Activated T-cell treated with anti-CD3 and anti-CD28 coated beads, Interleukin-2, amount 50 U/mL, for 1 hour (primary cell): ENCODE data around the gene ELOVL7.
"Not testable (repeated sequence)": the region's sequence is repeated elsewhere in the genome, so short reads cannot be mapped to it uniquely, and the experiment has no call there.

ENCODE experiments used
- DNase-seq: peaks from one replicate; pipeline ENCODE4 v3.0.0-alpha.2; 2020

The ELOVL7 gene

DNA sequence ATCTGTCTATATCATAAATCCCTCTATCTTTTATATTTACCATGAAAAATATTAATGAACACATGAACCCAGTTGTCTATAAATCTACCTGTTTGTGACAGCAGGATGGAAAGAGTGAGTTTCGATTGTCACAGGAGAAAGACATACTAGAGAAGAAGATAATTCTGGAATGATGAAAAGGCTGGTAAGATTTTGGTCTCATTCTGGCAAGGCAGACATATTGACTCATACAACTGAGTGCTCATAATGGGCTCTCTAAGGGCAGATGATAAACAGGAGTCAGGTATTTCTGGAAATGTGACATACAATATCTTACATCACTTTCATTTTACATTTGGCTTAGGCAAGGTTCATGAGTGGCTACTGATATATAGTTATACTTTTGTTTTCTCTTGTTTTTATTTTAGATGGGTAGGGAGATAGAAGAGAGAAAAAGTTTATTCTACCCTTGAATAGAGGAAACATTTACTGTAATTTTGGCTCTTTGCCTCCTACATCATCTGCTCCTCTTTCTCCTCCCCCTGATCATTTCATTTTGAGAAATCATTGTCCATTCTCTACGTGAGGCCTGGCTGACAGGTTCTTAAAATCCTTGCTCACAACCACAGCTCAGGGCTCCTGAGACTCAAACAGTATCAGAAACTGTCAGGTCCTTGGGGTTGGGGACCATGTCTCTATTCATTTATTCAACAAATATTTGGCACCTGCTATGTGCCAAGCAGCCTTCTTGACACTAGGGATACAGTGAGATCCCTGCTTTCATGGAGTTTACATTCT, 14.4 kb downstream of the ELOVL7 start:
- no peak for DNase-seq

DNA sequence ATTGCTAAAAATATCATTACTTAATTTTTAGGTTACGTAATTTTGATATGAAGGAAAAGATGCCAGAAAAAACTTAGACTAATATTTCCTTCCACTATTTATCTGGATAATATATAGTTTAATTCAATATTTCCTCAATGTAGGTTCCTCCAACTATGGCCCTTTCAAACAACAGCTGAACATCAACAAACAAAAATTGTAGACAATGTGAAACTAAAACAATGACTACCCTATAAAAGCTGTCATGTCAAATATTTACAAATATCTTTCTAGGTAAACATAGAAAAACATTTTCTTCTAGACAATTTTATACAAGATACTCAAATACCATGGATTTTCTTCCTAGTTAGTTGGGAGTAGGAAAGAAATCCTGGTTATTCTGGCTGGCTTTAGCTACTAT, 16.9 kb downstream of the ELOVL7 start:
- no peak for DNase-seq

DNA sequence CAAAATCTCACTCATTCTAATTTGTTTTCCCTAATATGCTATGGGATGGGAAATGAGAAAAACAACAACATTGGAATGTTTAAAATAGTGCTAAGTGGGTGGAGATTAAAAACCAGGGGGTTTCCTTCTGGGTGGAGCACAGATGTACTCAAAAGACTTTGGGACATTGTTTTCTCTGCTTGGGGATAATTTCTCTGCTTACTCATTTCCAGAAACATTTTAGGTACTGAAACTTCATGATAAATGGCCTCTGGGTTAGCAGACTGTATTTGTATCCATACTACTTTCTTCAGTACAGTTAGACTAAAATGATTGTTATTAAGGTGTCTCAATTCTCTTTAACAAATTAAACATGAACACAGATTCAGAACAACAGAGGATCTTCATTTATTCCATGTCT, 17.4 kb downstream of the ELOVL7 start:
- no peak for DNase-seq

DNA sequence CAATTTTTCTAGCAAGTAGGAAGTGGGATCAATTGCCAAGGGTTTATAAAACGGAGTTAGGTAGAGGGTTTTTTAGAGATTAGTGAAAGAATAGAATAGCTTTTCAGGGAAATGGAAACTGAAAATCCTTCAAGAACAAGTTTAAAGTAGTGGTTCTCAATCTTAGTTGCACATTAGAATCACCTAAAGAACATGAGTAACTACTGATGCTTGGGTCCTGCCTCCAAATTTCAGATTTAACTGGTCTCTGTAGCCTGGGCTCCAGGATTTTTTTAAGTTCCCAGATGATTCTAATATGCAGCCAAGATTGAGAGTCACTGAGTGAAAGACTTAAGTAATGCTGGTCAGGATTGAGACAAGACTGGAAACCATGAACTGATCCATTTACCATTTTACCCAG, 20.5 kb downstream of the ELOVL7 start:
- no peak for DNase-seq

DNA sequence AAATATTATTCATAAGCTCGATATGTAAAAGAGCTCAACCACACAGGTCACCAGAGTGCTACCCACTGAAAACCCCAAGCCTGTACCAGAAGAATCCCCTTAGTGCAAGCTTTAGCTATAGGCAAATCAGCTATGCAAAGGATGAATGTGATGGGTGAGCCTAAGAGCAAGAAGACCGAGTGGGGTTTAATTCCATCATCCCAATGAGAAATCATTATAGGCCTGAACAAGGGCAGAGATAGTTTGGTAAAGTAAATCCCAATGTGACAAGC, 21.8 kb downstream of the ELOVL7 start:
- DNase-seq = no peak

DNA sequence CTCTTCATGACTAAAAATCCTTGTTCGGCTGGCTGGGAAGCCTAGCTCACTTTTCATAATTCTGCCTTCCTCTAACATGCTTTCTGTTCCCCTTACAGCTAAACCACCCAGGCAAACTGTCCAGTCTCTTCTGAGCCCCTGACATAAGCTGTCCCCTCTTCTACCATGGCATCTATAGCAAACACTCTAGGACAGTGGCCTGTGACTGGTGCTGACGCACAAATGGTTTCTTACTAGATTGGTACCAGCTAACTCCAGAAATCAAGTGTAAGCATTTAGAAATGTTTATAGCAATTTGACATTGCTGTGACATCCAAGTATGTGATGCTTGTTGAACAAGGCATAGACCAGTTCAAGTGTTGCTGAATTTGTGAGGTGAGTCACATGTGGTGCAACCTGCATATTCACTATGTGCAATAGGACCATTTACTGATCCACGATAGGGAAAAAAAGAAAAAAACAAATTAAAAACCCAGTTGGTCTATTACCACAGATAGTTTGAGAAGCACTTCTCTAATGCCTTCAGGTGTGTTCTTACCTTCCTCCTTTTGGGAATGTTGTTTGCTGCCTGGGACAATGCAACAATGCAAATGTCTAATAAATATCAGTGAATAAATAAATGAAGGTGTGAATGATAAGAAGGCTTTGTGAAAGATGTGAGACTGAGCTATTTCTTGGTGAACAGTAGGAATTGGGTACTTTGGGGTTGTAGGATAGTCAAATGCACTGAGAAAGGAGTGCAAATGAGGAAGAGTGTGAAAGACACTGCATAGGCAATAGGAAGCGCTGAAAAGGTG, 22.4 kb downstream of the ELOVL7 start:
- DNase-seq = no peak

DNA sequence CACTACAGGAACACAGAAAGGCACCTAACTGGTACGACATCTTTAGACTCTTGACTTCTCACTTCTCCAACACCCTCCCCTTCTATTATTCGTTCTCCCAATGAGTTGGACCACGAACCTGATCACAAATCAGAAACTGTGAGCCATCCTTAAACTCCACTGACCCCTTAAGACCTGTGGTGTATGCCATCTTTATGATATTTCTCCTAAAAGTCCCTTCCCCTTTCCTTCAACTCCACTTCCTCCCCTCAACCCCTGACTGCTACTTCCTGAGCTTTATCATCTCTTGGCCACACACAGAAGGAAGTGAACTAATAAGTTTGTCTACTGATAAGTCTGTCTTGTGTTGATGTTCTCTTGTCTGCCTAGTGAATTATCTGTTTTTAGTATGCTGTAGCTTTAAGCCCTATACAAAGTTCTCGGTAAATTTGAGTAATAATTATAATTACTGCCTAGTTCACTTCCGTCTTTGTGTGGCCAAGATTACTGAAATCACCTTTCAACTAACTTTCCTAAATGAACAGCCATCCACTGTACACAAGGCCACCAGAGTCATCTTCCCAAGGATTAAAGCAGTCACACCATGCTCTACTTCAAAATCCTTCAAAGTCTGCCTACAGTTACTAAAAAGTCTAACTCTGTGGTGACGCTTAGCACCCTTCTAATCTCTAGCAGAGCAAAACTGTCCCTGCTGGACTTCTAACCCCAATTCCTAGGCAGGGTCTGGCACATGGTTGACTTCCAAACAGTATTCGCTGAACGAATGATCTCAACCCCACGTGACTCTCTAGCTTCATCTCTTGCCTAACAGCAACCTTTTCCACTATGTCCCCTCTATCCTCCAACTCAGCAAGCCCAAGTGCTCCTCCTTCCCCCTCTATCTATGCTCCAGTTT, 23.2 kb downstream of the ELOVL7 start:
- DNase-seq = no peak

DNA sequence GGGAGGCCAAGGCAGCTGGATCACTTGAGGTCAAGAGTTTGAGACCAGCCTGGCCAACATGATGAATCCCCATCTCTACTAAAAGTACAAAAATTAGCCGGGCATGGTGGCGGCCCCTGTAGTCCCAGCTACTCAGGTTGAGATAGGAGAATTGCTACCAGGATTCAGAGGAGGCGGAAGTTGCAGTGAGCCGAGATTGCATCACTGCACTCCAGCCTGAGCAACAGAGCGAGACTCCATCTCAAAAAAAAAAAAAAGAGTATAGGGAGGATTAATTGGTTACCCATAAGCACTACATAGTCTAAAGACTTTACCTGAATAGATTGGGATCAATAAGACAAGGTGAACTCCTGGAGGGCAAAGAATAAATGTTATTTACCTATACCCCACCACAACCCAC, 27.9 kb downstream of the ELOVL7 start:
- not testable (repeated sequence) for DNase-seq

DNA sequence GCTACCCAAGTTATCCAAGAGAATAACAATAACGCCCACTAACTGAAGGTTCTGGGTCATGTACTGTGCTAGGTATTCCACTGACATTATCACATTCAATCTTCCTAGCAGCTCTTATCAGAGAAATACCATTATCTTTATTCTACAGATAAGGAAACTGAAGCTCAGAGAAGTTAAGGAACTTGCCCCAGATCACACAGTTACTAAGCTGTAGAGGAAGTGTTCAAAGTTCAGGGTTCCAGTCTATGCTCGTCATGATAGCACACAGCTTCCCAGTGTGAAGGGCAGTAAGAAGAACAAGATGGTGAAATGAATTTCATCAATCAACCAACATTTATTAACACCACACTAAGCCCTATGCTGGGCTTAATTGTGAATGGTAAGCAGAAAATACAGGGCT, 29.6 kb downstream of the ELOVL7 start:
- no peak for DNase-seq

DNA sequence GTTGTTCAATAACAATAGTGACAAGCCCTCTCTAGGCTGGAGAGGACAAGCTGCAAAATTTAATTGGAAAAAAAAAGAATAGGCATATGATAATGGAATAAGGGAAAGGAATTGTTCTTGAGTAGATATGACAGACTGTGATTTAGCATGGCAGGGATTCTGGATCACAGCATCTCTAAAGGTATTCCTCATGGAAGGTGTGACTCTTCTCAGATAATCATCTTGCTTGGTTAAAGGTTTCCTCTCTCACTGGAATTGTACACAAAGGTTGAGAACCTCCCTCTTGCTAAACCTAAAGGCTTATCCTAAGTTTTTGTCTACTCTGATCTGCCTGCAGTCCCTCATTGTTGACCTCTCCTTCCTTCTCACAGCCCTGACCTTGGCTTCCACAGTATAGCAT, 31.6 kb downstream of the ELOVL7 start:
- no peak for DNase-seq

DNA sequence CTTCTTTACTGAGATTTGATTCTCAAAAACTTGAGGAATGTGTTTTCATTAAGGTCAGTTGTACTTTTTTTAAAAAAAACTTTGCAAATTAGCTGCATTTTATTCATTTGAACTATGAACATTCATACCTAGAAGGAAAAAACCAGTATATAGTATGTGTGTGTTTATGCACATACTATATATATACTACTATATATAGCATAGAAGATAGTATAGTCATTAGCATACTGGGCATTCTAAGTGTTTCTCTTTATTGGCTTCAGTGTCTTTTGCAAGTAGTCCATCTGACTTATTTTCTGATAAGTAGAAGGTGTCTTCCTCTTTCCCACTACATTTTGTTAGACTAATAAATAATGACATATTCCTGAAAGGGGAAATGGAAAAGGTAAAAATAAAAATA, 33.0 kb downstream of the ELOVL7 start:
- DNase-seq = no peak

DNA sequence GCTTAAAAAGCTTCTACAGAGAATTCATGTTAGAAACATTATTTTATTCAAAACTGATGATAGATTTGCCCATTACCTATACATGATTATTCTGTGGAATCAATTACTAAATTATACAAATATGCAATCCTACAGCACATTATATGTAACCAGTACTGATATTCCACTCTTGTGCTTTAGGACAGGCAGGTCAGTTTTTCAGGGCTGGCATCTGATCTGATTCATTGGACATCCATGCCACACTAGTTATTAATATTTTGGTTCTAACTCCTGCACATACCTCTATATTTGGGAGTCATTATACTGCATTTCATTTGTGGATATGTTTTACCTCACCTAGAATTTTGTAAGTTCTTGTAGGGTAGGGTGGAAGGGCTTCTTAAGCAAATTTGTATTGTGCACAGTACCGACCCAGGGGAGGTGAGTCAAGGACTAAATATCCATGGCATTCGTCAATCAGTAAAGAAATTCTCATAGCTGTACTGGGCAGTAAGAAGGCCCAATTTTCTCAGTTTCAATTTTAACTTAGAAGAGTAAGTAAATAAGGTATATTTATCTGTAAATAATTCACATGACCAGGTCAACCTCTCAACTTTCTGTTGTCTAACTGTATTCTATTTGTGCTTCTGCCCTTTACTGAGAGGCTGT, 33.5 kb downstream of the ELOVL7 start:
- no peak for DNase-seq

DNA sequence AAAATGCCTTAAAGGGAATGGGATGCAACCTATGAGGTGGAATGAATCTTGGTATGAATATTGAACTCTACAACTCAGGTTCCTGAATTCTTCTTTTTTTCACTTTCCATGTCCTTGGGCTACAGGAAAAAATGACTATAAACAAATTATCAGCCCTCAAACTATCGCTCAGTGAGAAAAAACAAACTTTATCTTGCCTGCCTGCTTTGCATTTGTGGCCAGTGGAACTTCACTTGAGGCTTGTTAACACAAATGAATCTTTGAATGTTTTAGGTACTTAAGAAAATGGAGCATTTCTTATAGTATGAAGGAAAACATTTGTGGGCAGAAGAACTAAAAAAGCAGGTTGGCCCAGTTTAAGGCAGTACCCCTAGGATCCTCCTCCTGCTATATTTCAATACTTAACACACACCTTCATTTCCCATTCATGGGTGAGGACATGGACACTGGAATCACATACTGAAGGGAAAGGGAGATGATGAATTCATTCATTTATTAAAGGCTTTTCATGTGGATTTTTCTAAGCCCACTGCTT, 34.1 kb downstream of the ELOVL7 start:
- DNase-seq = no peak

DNA sequence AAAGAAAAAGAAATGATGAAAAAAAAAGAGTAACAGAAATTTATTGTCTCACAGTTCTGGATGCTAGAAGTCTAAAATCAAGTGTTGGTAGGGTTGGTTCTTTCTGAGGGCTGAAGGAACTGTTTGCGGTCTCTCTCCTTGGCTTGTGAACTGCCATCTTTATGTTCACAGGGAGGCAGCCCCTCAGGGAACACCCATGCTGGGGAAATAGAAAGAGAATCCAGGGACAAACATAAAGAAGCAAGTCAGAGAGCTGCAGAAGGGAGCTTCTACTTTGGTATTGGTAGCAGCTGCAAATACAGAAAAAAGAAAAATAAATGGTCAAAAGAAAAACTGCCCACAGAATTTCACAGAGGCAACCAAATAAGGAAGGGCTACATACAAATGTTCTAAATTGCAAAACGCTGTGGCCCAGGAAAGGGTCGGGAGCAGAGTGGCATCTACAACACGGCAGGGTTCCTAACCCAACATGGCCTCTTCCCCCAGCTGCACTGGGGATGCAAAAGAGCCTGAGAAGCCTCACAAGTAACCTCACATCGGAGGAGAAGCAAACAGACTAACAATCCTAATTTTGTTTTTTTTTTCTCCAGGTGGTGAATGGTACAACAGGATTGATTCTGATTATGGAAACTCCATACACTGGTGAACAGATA, 37.4 kb downstream of the ELOVL7 start:
- DNase-seq = no peak

DNA sequence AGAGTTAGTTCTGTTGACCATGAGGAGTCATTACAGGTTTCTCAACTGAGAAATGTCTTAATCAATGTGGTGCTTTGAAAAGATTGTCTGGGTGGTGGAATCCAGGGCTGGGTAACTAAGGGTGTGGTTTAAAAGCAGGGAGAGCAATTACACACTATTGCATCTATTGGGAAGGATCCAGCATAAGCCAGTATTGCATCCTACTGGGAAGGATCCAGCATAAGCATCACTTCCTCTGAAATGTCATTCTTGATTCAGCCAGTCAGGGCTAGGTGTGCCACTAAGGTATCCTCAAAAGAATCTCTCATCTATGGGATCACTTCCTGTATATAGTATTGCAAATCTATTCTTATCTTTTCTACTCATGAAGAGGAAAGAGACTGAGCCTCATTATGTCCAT, 38.6 kb downstream of the ELOVL7 start:
- DNase-seq = no peak

DNA sequence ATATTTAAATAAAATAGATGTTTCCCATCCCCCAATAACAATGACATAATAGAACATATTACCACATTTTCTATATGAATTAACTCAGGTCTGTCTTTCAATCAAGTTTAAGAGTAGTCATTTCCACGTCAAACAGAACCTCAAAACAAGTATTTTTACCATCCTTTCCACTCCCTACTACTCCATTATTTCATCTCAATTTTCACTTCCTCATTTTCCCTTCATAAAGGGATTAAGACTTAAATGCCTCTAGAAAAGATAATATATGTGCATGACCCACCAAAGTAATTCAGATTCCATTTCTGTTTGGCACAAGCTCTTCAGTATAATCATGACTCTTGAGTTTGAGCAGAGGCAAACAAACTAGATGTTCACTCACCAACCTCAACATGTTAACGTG, 40.4 kb downstream of the ELOVL7 start:
- no peak for DNase-seq

DNA sequence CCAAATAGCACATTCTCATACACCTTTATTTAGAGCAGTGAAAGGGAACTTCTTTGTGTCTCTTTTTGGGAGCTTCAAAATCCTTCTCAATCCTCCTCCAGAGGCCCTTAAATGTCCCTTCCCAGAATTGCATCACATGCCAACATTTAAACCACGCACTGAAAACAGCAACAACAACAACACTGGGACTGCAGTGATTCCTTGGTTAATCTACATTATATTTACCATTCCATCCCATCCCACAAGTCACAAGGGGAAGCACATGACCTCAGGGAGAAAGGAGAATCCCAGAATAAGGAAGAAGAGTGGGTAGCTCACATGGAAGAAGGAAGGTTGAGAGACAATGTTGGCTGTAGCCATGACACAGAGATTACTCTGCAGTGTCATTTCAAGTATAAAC, 41.1 kb downstream of the ELOVL7 start:
- no peak for DNase-seq

DNA sequence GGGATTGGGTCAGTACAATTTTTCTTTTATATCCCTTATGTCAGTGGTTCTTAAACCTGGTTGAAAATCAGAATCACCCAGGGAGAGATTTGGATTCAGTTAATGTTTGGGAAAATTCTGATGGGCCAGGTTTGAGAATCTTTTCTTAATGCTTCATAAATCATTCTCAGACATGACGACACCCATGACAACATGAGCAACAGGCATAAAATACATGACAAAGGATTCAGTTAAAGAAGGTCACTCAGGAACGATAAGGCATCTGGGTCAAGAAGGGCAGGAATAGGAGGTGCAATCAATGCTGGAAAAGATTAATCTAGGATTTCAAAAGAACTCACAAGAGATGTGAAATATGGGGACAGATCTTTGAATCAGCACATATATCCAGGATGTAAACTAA, 41.8 kb downstream of the ELOVL7 start:
- no peak for DNase-seq

DNA sequence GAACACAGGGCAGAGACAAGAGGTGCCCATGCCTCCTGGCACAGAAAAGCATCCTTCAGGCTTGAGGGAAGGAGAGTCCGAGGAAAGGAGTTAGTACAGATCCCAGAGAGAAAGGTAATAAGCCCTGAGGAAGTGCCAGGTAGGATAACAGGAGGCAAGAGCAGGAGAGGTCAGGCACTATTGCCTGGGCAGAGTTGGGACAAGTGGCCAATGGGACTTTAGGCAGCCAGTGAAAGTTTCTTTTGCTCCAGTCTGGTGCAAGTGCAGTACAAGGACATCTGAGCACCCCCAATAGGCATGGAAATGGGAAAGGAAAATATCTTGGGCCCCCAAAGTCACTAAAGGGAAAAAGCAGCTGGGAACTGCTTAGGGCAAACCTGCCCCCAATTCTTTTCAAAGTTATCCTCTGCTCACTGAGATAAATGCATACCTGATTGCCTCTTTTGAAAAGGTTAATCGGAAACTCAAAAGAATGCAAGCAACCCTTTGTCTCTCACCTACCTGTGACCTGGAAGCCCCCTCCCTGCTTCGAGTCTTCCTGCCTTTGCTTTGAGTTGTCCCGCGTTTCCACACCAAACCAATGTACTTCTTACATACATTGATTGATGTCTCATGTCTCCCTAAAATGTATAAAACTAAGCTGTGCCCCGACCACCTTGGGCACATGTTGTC, 46.5 kb downstream of the ELOVL7 start:
- DNase-seq = no peak

DNA sequence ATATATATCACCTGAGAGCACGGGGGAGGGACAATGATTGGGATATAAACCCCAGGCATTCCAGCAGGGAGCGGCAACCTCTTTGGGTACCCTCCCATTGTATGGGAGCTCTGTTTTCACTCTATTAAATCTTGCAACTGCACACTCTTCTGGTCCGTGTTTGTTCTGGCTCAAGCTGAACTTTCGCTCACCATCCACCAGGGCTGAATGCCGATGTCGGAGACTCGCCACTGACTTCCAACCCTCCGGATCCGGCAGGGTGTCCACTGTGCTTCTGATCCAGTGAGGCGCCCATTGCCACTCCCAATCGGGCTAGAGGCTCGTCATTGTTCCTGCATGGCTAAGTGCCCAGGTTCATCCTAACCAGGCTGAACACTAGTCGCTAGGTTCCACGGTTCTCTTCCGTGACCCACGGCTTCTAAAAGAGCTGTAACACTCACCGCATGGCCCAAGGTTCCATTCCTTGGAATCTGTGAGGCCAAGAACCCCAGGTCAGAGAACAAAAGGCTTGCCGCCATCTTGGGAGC, 48.6 kb downstream of the ELOVL7 start:
- DNase-seq = not testable (repeated sequence)

DNA sequence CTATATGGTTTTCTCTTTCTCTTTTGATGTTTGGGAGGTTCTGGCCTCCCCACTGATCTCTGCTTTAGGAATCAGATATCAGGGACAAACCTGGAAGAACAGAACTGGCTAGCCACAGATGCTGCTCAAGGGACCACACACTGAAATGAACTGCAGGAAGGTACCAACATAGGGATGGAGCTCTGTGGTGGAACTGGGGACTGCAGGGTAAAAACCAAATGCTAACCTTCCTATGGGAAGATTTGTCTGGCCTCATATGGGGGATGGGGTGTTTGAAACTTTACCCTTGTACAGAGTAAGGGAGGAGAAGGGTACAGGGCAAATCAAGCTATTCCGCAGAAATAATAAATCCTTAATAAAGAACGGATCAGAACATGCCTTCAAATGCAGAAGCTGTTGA, 49.4 kb downstream of the ELOVL7 start:
- no peak for DNase-seq

DNA sequence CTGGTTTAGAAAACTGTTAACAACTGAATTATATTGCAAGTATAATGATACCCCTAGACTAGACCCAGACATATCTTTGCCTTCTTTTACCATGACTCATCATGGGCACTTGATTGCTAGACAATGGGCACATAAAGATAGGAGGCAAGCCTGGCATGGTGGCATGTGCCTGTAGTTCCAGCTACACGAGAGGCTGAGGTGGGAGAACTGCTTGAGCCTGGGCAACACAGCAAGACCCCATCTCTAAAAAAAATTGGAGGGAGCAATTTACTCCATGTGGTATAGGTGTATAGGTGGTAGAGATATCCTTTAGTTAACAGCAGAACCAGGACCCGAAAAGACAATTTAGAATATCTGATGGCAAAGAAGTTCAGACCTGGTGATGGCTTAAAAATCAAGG, 51.6 kb downstream of the ELOVL7 start:
- no peak for DNase-seq
